ENCODE measurements around the gene PARN.

DNA sequence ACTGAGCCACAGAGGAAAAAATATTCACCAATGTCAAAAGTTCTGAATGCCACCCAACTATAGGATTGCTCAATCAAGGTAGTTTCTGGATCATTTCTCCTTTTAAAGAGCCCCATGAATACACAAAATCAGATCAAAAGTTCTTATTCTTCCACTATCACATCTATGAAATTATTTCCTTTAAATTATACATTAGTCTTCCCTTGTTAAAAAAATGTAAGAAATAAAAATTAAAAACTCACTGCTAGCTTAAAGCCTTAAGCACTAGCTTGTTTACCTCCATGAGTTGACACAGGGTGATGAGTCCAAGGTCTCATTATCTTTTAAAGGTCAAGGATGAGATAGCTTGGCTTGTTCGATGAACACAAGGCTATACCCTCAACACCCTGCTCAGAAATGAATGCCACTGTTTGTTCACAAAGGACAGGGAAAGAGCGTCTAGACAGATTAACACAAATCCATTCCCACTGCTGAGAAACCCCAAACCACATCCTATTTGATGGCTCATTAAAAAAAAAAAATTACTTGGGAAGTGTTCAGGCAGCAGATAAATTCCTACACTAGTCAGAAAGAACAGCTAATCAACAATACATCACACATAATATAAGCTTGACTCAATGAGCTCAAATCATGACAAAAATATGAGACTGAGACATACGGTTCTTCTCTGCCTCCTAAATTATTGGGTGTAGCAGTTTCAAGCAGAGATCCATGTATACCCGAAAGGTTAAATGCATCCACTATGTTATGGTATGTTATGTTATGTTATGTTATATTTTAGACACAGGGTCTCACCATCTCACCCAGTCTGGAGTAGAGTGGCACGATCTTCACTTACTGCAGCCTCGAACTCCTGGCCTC, 118.9 kb downstream of the PARN start:
- no peak for TF ChIP-seq POLR2A (IDR thresholded peaks at IDR 0.05)
- TF ChIP-seq, protein P1, sequence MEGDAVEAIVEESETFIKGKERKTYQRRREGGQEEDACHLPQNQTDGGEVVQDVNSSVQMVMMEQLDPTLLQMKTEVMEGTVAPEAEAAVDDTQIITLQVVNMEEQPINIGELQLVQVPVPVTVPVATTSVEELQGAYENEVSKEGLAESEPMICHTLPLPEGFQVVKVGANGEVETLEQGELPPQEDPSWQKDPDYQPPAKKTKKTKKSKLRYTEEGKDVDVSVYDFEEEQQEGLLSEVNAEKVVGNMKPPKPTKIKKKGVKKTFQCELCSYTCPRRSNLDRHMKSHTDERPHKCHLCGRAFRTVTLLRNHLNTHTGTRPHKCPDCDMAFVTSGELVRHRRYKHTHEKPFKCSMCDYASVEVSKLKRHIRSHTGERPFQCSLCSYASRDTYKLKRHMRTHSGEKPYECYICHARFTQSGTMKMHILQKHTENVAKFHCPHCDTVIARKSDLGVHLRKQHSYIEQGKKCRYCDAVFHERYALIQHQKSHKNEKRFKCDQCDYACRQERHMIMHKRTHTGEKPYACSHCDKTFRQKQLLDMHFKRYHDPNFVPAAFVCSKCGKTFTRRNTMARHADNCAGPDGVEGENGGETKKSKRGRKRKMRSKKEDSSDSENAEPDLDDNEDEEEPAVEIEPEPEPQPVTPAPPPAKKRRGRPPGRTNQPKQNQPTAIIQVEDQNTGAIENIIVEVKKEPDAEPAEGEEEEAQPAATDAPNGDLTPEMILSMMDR (IDR thresholded peaks at IDR 0.05) = no peak

All from right lobe of liver (tissue), 4 donors.